CD4-positive, alpha-beta T cell treated with Interleukin-15 for 1 hour (primary cell): ENCODE measurements around the gene PPP1R3E.

Source experiments
- DNase-seq: peaks from one replicate; pipeline ENCODE4 v3.0.0-alpha.2; 2020

PPP1R3E gene

GRCh38 chr14:23322568-23323517 lies 20.2 kb upstream of the PPP1R3E start:
- no peak for DNase-seq

- peak; percentile 38 for DNase-seq
These were observed 19.2 kb upstream of the PPP1R3E start for GRCh38 chr14:23321572-23322547.

- peak; percentile 100 for DNase-seq
These were observed 18.2 kb upstream of the PPP1R3E start, which contains the start of gene PABPN1 for GRCh38 chr14:23320584-23321571. Gene PABPN1, plus strand, starts transcription at chr14:23321457. Its CDS starts 13 bp downstream, at chr14:23321470.

- no peak for DNase-seq
These were observed 17.3 kb upstream of the PPP1R3E start for GRCh38 chr14:23319746-23320583.

GRCh38 chr14:23316300-23316699 lies 13.6 kb upstream of the PPP1R3E start:
- DNase-seq, result no peak

GRCh38 chr14:23310546-23310945 lies 7.9 kb upstream of the PPP1R3E start:
- no peak for DNase-seq

GRCh38 chr14:23308721-23309445 lies 6.2 kb upstream of the PPP1R3E start:
- no peak for DNase-seq

- no peak for DNase-seq
These were observed 5.3 kb upstream of the PPP1R3E start for GRCh38 chr14:23307687-23308644.

GRCh38 chr14:23307146-23307530 lies 4.5 kb upstream of the PPP1R3E start:
- DNase-seq, result no peak

- peak; percentile 54 for DNase-seq
These were observed 3.9 kb upstream of the PPP1R3E start, which contains the start of gene BCL2L2 for GRCh38 chr14:23306412-23307145. Gene BCL2L2, plus strand, starts transcription at chr14:23306833. Its CDS starts 935 bp downstream, at chr14:23307768.

- DNase-seq, result no peak
These were observed 730 bp downstream of the PPP1R3E start for GRCh38 chr14:23301969-23302289.

GRCh38 chr14:23301288-23301968 lies 1.2 kb downstream of the PPP1R3E start:
- peak; percentile 98 for DNase-seq

GRCh38 chr14:23300687-23301223 lies 1.9 kb downstream of the PPP1R3E start:
- DNase-seq, result no peak

GRCh38 chr14:23299986-23300686 lies 2.5 kb downstream of the PPP1R3E start:
- DNase-seq, result no peak

GRCh38 chr14:23299211-23299957 lies 3.3 kb downstream of the PPP1R3E start:
- no peak for DNase-seq
